HCT116 (cell line): ENCODE data around the gene ETV4. TPM values are rescaled to one million over a fixed set of nuclear protein-coding genes. Genes with fewer than 3 reads are reported as not detected.

Source experiments
- ATAC-seq: fragments of 200-7000 bp; cut with Tn5 transposase; 2 replicates; pipeline ENCODE4 v1.9.1; 2020; ENCODE audit warnings: mild to moderate bottlenecking, moderate library complexity
- BruUV-seq: library from RNA; stranded (reverse); fragments of 400-500 nt; replicated peaks from 2 replicates; lab custom pipeline; 2021; lab: Mats Ljungman, UMichigan
- CTCF ChIA-PET: fragments of 300-600 bp; sonication (Branson Sonifier 250); formaldehyde crosslinking; loops from one replicate; lab custom pipeline; 2021; ENCODE audit warnings: antibody characterized with exemption; lab: Charles Lee
- POLR2A ChIA-PET: fragments of 300-600, 350-600 bp; sonication (Branson Sonifier 250); formaldehyde crosslinking; loops from one replicate; lab custom pipeline; 2021; ENCODE audit warnings: antibody characterized with exemption; lab: Charles Lee
- RAD21 ChIA-PET, 2 experiments: fragments of 300-600 bp; sonication (Branson Sonifier 250); formaldehyde crosslinking; loops; one replicate each; lab custom pipeline; 2023; ENCODE audit warnings: low total read pairs in 2 of 2; ENCODE audit not compliant: uncharacterized antibody in 2 of 2, unreplicated experiment in 2 of 2, low non-redundant PET in 1 of 2; lab: Charles Lee
- DNase-seq: peaks from one replicate; pipeline ENCODE4 v3.0.0-alpha.2; 2010; ENCODE audit warnings: low read depth, low spot score
- H2AFZ ChIP-seq: fragments of 200-600 bp; shearing (Covaris generic), sonication (generic); 2 replicates; pipeline ENCODE4 v1.6.1; 2017; ENCODE audit warnings: low read depth, mixed run types, mixed read lengths, antibody characterized with exemption, low read length; ENCODE audit not compliant: poor library complexity, severe bottlenecking
- H3K27ac ChIP-seq: 2 replicates; pipeline ENCODE4 v1.5.1; 2012; ENCODE audit warnings: low read depth, low read length
- H3K27me3 ChIP-seq: fragments of 200-600 bp; sonication (generic); 2 replicates; pipeline ENCODE4 v1.6.1; 2016; ENCODE audit warnings: mixed run types, low read length, mixed read lengths; ENCODE audit not compliant: insufficient read depth
- H3K36me3 ChIP-seq, 2 experiments: fragments of 200-500 bp in 1 of 2; fragments of 200-600 bp in 1 of 2; sonication (Bioruptor generic) in 1 of 2; sonication (generic) in 1 of 2; 2 replicates each; pipeline versions ENCODE4 v1.5.1 to v1.6.1; 2014 to 2016; ENCODE audit warnings: low read length in 2 of 2, inconsistent platforms in 1 of 2, mixed read lengths in 1 of 2, mixed run types in 1 of 2; ENCODE audit not compliant: insufficient read depth in 2 of 2, control insufficient read depth in 1 of 2
- H3K4me1 ChIP-seq, 2 experiments: fragments of 200-600 bp in 1 of 2; sonication (generic) in 1 of 2; 2 replicates each; pipeline versions ENCODE4 v1.5.1 to v1.6.1; 2012 to 2017; ENCODE audit warnings: low read length in 2 of 2, inconsistent platforms in 1 of 2, mild to moderate bottlenecking in 1 of 2, mixed read lengths in 1 of 2, mixed run types in 1 of 2, moderate library complexity in 1 of 2; ENCODE audit not compliant: insufficient read depth in 2 of 2, control insufficient read depth in 1 of 2
- H3K4me2 ChIP-seq: fragments of 200-600 bp; sonication (generic); 2 replicates; pipeline ENCODE4 v1.6.1; 2017; ENCODE audit warnings: mixed run types, low read length, mixed read lengths
- H3K4me3 ChIP-seq, 2 experiments: fragments of 200-600 bp in 1 of 2; sonication (generic) in 1 of 2; replicated peaks in 1 of 2; 2 replicates each; pipeline ENCODE4 v1.5.1; 2011 to 2016; ENCODE audit warnings: low read length in 2 of 2, control low read depth in 1 of 2, low read depth in 1 of 2, mild to moderate bottlenecking in 1 of 2, mixed read lengths in 1 of 2, mixed run types in 1 of 2
- H3K79me2 ChIP-seq: fragments of 200-600 bp; sonication (generic); 2 replicates; pipeline ENCODE4 v1.6.1; 2017; ENCODE audit warnings: mild to moderate bottlenecking, mixed run types, low read length, moderate library complexity, mixed read lengths; ENCODE audit not compliant: insufficient read depth
- H3K9ac ChIP-seq: fragments of 200-600 bp; sonication (generic); 2 replicates; pipeline ENCODE4 v1.6.1; 2016; ENCODE audit warnings: low read length, mixed read lengths
- H3K9me2 ChIP-seq: fragments of 200-600 bp; sonication (generic), shearing (Covaris generic); 2 replicates; pipeline ENCODE4 v1.6.1; 2017; ENCODE audit warnings: mixed run types, mild to moderate bottlenecking, moderate library complexity; ENCODE audit not compliant: insufficient read depth
- H3K9me3 ChIP-seq, 2 experiments: fragments of 200-500 bp in 1 of 2; fragments of 200-600 bp in 1 of 2; sonication (Bioruptor generic) in 1 of 2; sonication (generic) in 1 of 2; 2 replicates each; pipeline ENCODE4 v1.6.1; 2014 to 2017; ENCODE audit warnings: low read length in 2 of 2, mixed read lengths in 2 of 2, inconsistent platforms in 1 of 2, low read depth in 1 of 2, mild to moderate bottlenecking in 1 of 2, mixed run types in 1 of 2, moderate library complexity in 1 of 2; ENCODE audit not compliant: control insufficient read depth in 1 of 2, insufficient read depth in 1 of 2
- H4K20me1 ChIP-seq: fragments of 200-600 bp; sonication (generic), shearing (Covaris generic); 2 replicates; pipeline ENCODE4 v1.6.1; 2017; ENCODE audit warnings: mixed run types, mild to moderate bottlenecking, moderate library complexity; ENCODE audit not compliant: insufficient read depth
- CEBPB ChIP-seq: IDR thresholded peaks from 2 replicates; pipeline ENCODE4 v1.6.1; 2012; ENCODE audit warnings: low read depth
- EGR1 ChIP-seq: IDR thresholded peaks from 2 replicates; pipeline ENCODE4 v1.6.1; 2012; ENCODE audit warnings: low read depth
- ELF1 ChIP-seq: IDR thresholded peaks from 2 replicates; pipeline ENCODE4 v1.6.1; 2012; ENCODE audit warnings: low read depth, borderline replicate concordance
- EZH2 ChIP-seq: fragments of 200-600 bp; sonication (generic); IDR thresholded peaks from 2 replicates; pipeline ENCODE4 v1.6.1; 2017; ENCODE audit warnings: antibody characterized with exemption, mixed run types
- JUND ChIP-seq: IDR thresholded peaks from 2 replicates; pipeline ENCODE4 v1.6.1; 2012
- POLR2AphosphoS5 ChIP-seq: IDR thresholded peaks from 2 replicates; pipeline ENCODE4 v1.6.1; 2011; ENCODE audit warnings: mild to moderate bottlenecking, low read depth, low read length, moderate library complexity
- RAD21 ChIP-seq: IDR thresholded peaks from 2 replicates; pipeline ENCODE4 v1.6.1; 2012; ENCODE audit warnings: low read depth, mild to moderate bottlenecking
- SP1 ChIP-seq: IDR thresholded peaks from 2 replicates; pipeline ENCODE4 v1.6.1; 2012; ENCODE audit warnings: low read depth
- SRF ChIP-seq: IDR thresholded peaks from 2 replicates; pipeline ENCODE4 v1.6.1; 2012; ENCODE audit warnings: low read depth
- YY1 ChIP-seq: IDR thresholded peaks from 2 replicates; pipeline ENCODE4 v1.6.1; 2011; ENCODE audit warnings: low read length, low read depth, moderate library complexity, mild to moderate bottlenecking; ENCODE audit not compliant: insufficient replicate concordance; ENCODE audit errors: extremely low read depth
- ZFX ChIP-seq: fragments of 450-650 bp; IDR thresholded peaks from 2 replicates; pipeline ENCODE4 v1.6.1; 2017
- ZNF274 ChIP-seq: fragments of 200-500 bp; sonication (Bioruptor generic); IDR thresholded peaks from 2 replicates; pipeline ENCODE4 v1.6.1; 2014; ENCODE audit warnings: mild to moderate bottlenecking, low read depth, low read length, inconsistent platforms
- intact Hi-C: fragments of 100-400 bp; cut with micrococcal nuclease; formaldehyde crosslinking; loops from 2 replicates; pipeline ENCODE4 v1.10.0; 2022
- total RNA-seq: library from RNA; stranded (reverse); gene quantifications from one replicate; pipeline ENCODE4 v1.2.1, GENCODE V29; 2021; ENCODE audit not compliant: unreplicated experiment
- TF ChIP-seq, protein P1 (sequence below), 3 experiments: fragments of 200-600 bp in 1 of 3; sonication (generic) in 1 of 3; IDR thresholded peaks in 2 of 3; conservative IDR thresholded peaks in 1 of 3; 2 replicates each; pipeline ENCODE4 v1.5.1; 2012 to 2017; ENCODE audit warnings: low read depth in 2 of 3, low read length in 2 of 3, antibody characterized with exemption in 1 of 3, borderline replicate concordance in 1 of 3, control low read depth in 1 of 3, mild to moderate bottlenecking in 1 of 3, mixed read lengths in 1 of 3, mixed run types in 1 of 3, moderate library complexity in 1 of 3; ENCODE audit not compliant: insufficient read depth in 1 of 3
- TF ChIP-seq, protein P2 (sequence below): IDR thresholded peaks from 2 replicates; pipeline ENCODE4 v1.6.1; 2011; ENCODE audit warnings: mild to moderate bottlenecking, low read length, moderate library complexity; ENCODE audit not compliant: insufficient replicate concordance; ENCODE audit errors: extremely low read depth

Gene ETV4
- total RNA-seq, 1 experiment from 2014 or later: 51.5 TPM

DNA sequence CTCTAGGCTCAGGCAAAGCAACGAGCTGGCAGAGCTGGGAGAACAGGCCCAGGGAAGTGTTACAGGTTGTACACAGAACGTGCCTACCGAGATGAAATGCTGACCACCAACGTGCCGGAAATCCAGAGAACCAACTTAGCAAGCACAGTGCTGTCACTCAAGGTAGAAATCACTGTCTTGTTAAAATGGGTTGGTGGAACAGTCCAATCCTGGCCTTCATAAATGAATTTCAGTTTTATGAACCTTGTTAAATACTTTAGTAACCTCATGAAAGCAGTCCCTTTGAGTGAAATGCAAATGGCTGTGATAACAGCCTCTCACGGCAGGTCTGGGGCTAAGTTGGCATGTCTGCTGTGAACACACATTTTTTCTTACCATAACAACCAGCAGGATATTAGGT, 29.0 kb downstream of the ETV4 start:
- ATAC-seq: no peak
- TF ChIP-seq RAD21 (no peak), EGR1 (no peak), ELF1 (no peak)
- Histone ChIP-seq H3K27ac (no peak overlapping the region), H2AFZ (no peak overlapping the region), H3K4me3 (no peak overlapping the region), H3K9ac (no peak overlapping the region), H3K27me3 (no peaks in the 10 kb centered on the region), H3K4me2 (no peak overlapping the region), H4K20me1 (no peaks in the 10 kb centered on the region), H3K4me1 (no peaks in the 10 kb centered on the region), H3K36me3 (peaks cover 38 to 48% of the 10 kb centered on the region in 2 experiments; a peak in 3 of 4 replicates), H3K9me2 (no peaks in the 10 kb centered on the region), H3K79me2 (no peaks in the 10 kb centered on the region), H3K9me3 (no peaks in the 10 kb centered on the region)
- ChIA-PET CTCF (no interaction called here), RAD21 (no interaction called here), POLR2A (no interaction called here)
- DNase-seq: no peak
- BruUV-seq: no TSS peak
- intact Hi-C loops: no loop called here

DNA sequence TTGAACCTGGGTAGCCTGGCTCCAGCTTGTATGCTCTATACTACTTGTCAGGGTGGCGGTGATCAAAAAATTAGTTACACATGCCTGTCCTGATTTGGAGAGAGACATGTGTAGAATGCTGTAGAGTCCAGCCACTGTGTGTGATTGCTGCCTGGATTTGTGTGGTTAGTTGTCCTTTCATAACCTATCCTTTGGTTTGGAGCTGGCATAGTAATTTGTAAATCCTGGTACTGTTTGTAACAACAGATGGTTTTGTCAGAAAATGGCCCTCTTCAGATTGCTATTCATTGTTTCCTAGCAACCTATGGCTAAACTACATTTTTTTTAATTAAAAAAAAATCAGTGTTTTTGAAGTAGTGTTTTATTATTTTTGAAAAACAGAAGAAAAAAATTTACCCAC, 30.5 kb downstream of the ETV4 start:
- TF ChIP-seq JUND (no peak), POLR2AphosphoS5 (no peak), SRF (no peak), ZNF274 (no peak), ZFX (no peak), SP1 (no peak), YY1 (no peak), CEBPB (no peak), EZH2 (no peak), ELF1 (no peak)
- TF ChIP-seq, protein P1, sequence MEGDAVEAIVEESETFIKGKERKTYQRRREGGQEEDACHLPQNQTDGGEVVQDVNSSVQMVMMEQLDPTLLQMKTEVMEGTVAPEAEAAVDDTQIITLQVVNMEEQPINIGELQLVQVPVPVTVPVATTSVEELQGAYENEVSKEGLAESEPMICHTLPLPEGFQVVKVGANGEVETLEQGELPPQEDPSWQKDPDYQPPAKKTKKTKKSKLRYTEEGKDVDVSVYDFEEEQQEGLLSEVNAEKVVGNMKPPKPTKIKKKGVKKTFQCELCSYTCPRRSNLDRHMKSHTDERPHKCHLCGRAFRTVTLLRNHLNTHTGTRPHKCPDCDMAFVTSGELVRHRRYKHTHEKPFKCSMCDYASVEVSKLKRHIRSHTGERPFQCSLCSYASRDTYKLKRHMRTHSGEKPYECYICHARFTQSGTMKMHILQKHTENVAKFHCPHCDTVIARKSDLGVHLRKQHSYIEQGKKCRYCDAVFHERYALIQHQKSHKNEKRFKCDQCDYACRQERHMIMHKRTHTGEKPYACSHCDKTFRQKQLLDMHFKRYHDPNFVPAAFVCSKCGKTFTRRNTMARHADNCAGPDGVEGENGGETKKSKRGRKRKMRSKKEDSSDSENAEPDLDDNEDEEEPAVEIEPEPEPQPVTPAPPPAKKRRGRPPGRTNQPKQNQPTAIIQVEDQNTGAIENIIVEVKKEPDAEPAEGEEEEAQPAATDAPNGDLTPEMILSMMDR (IDR thresholded peaks at IDR 0.05 in 2 of 3, conservative IDR thresholded peaks at IDR 0.05 in 1 of 3; ENCODE audit: borderline replicate concordance in 1 of 3, insufficient read depth in 1 of 3, low read depth in 2 of 3, low read length in 2 of 3): no peak
- TF ChIP-seq, protein P2, sequence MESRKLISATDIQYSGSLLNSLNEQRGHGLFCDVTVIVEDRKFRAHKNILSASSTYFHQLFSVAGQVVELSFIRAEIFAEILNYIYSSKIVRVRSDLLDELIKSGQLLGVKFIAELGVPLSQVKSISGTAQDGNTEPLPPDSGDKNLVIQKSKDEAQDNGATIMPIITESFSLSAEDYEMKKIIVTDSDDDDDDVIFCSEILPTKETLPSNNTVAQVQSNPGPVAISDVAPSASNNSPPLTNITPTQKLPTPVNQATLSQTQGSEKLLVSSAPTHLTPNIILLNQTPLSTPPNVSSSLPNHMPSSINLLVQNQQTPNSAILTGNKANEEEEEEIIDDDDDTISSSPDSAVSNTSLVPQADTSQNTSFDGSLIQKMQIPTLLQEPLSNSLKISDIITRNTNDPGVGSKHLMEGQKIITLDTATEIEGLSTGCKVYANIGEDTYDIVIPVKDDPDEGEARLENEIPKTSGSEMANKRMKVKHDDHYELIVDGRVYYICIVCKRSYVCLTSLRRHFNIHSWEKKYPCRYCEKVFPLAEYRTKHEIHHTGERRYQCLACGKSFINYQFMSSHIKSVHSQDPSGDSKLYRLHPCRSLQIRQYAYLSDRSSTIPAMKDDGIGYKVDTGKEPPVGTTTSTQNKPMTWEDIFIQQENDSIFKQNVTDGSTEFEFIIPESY: no peak
- no peaks in the 10 kb centered on the region for H3K27me3 ChIP-seq
- H3K79me2 ChIP-seq: no peaks in the 10 kb centered on the region
- intact Hi-C loops: no loop called here
- H3K9ac ChIP-seq: no peak overlapping the region
- BruUV-seq: no TSS peak
- ChIA-PET POLR2A (no interaction called here), CTCF (interaction anchor here (0.9 to 1.0 kb wide), 2 partner anchors 32 to 158 kb away, joined by 3 read pairs; partner anchors contain the start of gene DHX8), RAD21 (no interaction called here)
- no peak overlapping the region for H3K4me2 ChIP-seq
- H3K36me3 ChIP-seq: peaks cover 28 to 39% of the 10 kb centered on the region in 2 experiments
- no peak overlapping the region for H3K4me3 ChIP-seq
- H4K20me1 ChIP-seq: no peaks in the 10 kb centered on the region
- no peak overlapping the region for H2AFZ ChIP-seq
- no peaks in the 10 kb centered on the region for H3K9me2 ChIP-seq
- H3K9me3 ChIP-seq: no peaks in the 10 kb centered on the region
- DNase-seq (no peak), ATAC-seq (no peak)
- no peaks in the 10 kb centered on the region for H3K4me1 ChIP-seq
- H3K27ac ChIP-seq: no peak overlapping the region
